ENCODE results near the gene LTN1. TPM values are rescaled to one million over a fixed set of nuclear protein-coding genes. Genes with fewer than 3 reads are reported as not detected.

The LTN1 gene
- total RNA-seq, 6 experiments from 2014 or later, result 19.8 to 23.4 (median 20.8) TPM

DNA sequence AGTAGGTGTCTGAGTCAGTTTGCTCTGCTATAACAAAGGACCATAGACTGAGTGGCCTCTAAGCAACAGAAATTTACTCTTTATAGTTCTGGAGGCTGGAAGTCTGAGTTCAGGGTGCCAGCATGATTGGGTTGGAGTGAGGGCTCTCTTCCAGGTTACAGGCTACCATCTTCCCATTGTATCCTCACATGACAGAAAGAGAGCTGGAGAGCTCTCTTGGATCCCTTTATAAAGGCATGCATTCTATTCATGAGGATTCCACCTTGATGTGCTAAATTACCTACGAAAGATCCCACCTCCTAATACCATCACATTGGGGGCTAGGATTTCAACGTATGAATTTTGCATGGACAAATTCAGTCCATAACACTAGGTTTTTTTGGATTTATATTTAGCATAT is 79.6 kb downstream of the LTN1 start:
- peaks cover 9% of the 10 kb centered on the region; the same call in 1 of the 2 replicates for H3K27me3 Mint-ChIP-seq (ENCODE audit: insufficient read depth)
- H3K9me3 Mint-ChIP-seq, result no peaks in the 10 kb centered on the region
- DNase-seq, result no peak
- H3K36me3 Mint-ChIP-seq (ENCODE audit: low read depth), result no peaks in the 10 kb centered on the region
- no peak overlapping the region for H3K4me3 Mint-ChIP-seq
- H3K27ac Mint-ChIP-seq, result no peak overlapping the region
- TF ChIP-seq, protein P1, sequence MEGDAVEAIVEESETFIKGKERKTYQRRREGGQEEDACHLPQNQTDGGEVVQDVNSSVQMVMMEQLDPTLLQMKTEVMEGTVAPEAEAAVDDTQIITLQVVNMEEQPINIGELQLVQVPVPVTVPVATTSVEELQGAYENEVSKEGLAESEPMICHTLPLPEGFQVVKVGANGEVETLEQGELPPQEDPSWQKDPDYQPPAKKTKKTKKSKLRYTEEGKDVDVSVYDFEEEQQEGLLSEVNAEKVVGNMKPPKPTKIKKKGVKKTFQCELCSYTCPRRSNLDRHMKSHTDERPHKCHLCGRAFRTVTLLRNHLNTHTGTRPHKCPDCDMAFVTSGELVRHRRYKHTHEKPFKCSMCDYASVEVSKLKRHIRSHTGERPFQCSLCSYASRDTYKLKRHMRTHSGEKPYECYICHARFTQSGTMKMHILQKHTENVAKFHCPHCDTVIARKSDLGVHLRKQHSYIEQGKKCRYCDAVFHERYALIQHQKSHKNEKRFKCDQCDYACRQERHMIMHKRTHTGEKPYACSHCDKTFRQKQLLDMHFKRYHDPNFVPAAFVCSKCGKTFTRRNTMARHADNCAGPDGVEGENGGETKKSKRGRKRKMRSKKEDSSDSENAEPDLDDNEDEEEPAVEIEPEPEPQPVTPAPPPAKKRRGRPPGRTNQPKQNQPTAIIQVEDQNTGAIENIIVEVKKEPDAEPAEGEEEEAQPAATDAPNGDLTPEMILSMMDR (IDR thresholded peaks at IDR 0.05), result no peak
- no peaks in the 10 kb centered on the region; the same call in 1 of the 2 replicates for H3K4me1 Mint-ChIP-seq (ENCODE audit: low read depth)

DNA sequence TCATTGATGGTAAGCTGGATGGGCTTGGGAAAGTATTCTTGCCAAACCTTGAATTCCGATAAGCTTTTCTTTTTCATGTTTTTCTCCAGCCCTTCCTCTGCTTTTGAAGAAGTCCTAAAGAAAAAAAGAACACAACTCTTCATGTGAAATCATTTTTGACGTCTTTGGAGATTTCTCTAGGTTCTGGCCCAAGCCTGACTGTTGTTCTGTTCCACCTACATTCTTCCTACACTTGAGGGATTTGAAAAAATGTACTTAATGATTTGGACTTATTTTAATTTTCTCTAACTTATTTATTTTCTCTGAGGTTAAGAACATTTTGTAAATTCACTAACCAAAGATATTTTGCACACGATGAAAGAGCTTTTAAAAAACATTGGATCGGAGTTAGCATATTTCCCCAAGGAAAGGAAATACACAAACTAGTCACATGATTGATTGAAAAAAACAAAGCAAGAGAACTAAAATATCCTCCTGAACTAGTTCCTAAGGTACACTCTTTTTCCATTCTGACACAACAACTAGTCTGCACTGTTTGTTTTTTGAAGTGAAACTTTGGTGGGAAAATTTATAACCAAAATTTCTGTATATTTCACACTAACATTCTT is 82.3 kb downstream of the LTN1 start:
- TF ChIP-seq, protein P1 (IDR thresholded peaks at IDR 0.05), result no peak
- Mint-ChIP-seq H3K4me3 (no peak overlapping the region), H3K27ac (no peak overlapping the region), H3K36me3 (ENCODE audit: low read depth) (no peaks in the 10 kb centered on the region), H3K4me1 (ENCODE audit: low read depth) (no peaks in the 10 kb centered on the region), H3K9me3 (no peaks in the 10 kb centered on the region), H3K27me3 (ENCODE audit: insufficient read depth) (peaks cover 9% of the 10 kb centered on the region; the same call in 1 of the 2 replicates)
- DNase-seq, result no peak

DNA sequence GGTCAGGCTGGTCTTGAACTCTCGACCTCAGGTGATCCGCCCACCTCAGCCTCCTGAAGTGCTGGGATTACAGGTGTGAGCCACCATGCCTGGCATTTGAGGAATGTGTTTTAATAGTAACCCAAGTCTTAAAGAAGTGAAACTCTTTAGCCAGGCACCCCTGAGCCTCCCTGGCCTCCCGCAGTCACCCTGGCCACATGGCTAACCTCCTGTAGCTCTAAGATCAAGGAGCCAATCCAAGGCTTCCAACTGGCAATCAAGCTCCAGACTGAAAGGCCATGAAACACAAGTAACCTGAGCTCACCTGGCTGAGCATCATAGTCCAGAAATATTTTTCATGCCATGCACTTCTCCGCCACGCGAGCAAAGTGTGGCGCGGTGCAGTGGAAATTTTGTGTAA is 84.3 kb downstream of the LTN1 start:
- no peak for DNase-seq
- Mint-ChIP-seq H3K9me3 (no peaks in the 10 kb centered on the region), H3K4me1 (ENCODE audit: low read depth) (no peaks in the 10 kb centered on the region), H3K27me3 (ENCODE audit: insufficient read depth) (peaks cover 6% of the 10 kb centered on the region), H3K36me3 (ENCODE audit: low read depth) (no peaks in the 10 kb centered on the region), H3K27ac (no peak overlapping the region), H3K4me3 (no peak overlapping the region)
- TF ChIP-seq, protein P1 (IDR thresholded peaks at IDR 0.05), result no peak

DNA sequence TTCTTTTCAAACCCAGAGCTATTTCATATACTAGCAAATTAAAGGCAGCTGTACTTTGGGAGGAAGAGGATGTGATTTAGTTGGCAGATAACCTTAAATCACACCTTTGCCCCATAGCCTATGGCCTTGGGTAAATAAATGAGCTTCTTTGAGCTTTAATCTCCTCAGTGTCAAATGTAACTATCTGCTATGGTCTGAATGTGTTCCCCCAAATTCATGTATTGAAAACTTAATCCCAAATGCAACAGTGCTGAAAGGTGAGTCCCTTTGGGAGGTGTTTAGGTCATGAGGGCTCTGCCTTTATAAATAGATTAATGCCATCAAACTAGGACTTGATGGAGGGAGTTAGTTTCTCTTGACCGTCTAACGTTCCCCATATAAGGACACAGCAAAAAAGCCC is 85.8 kb downstream of the LTN1 start:
- Mint-ChIP-seq H3K4me3 (no peak overlapping the region), H3K27me3 (ENCODE audit: insufficient read depth) (peaks cover 9% of the 10 kb centered on the region), H3K36me3 (ENCODE audit: low read depth) (no peaks in the 10 kb centered on the region), H3K9me3 (no peaks in the 10 kb centered on the region; the same call in 1 of the 2 replicates), H3K27ac (no peak overlapping the region), H3K4me1 (ENCODE audit: low read depth) (no peaks in the 10 kb centered on the region)
- DNase-seq, result no peak
- TF ChIP-seq, protein P1 (IDR thresholded peaks at IDR 0.05), result no peak

DNA sequence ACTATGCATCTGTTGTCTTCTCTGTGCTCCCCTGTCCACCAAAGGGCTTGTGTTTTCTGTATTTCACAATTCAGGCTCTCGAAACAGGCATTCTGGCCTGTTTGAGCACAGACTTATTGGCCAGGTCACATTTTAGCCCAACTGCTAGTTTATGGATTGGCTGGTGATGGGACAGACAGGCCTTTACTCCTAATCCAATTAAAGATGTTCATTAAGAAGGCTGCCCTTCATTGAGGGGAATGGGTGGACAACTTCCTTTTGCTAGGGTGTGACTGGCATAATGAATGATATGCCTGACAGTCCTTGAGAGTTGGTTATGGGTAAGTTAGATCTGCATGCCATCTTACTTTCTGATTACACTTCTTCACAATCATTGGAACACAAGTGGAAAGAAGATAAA is 86.4 kb downstream of the LTN1 start:
- no peak overlapping the region for H3K27ac Mint-ChIP-seq
- H3K27me3 Mint-ChIP-seq (ENCODE audit: insufficient read depth), result peaks cover 9% of the 10 kb centered on the region
- H3K4me3 Mint-ChIP-seq, result no peak overlapping the region
- no peaks in the 10 kb centered on the region for H3K36me3 Mint-ChIP-seq (ENCODE audit: low read depth)
- H3K9me3 Mint-ChIP-seq, result no peaks in the 10 kb centered on the region; the same call in 1 of the 2 replicates
- TF ChIP-seq, protein P1 (IDR thresholded peaks at IDR 0.05), result no peak
- DNase-seq, result no peak
- H3K4me1 Mint-ChIP-seq (ENCODE audit: low read depth), result no peaks in the 10 kb centered on the region
